ENCODE measurements around the gene ASPRV1.
"Not testable (repeated sequence)": the region's sequence is repeated elsewhere in the genome, so short reads cannot be mapped to it uniquely, and the experiment has no call there.

ASPRV1 gene

DNA sequence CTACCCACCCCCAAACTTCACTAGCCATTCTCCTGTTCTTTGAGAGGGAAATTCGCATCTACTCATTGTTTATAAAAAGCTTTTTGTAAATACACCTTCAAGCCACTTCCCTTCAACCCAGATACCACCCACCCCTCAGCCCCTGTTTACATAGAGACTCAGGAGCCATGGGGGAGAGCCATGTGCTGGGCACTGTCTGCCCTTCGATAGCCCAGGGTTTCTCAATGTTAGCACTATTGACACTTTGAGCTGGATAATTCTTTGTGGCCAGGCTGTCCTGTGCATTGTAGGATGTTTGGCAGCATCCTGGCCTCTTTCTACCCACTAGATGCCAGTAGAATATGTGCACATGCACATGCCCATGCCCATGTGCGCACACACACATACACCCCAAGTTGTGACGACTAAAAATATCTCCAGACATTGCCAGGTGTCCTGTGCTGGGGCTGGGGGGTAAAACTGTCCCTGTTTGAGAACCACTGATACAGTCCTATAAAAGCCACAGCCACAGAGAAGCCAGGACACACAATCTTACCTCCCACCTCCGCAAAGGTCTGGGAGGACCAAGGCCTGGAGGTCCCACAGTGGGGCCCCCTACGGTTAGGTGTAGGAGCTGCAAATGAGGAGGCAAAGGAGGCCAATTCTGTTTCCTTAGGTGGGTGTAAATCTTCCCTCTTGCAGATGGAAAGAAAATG, 44.5 kb upstream of the ASPRV1 start:
- TF ChIP-seq, protein P1, sequence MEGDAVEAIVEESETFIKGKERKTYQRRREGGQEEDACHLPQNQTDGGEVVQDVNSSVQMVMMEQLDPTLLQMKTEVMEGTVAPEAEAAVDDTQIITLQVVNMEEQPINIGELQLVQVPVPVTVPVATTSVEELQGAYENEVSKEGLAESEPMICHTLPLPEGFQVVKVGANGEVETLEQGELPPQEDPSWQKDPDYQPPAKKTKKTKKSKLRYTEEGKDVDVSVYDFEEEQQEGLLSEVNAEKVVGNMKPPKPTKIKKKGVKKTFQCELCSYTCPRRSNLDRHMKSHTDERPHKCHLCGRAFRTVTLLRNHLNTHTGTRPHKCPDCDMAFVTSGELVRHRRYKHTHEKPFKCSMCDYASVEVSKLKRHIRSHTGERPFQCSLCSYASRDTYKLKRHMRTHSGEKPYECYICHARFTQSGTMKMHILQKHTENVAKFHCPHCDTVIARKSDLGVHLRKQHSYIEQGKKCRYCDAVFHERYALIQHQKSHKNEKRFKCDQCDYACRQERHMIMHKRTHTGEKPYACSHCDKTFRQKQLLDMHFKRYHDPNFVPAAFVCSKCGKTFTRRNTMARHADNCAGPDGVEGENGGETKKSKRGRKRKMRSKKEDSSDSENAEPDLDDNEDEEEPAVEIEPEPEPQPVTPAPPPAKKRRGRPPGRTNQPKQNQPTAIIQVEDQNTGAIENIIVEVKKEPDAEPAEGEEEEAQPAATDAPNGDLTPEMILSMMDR (IDR thresholded peaks at IDR 0.05; ENCODE audit: borderline replicate concordance, insufficient read depth, low read depth, low read length) = no peak

DNA sequence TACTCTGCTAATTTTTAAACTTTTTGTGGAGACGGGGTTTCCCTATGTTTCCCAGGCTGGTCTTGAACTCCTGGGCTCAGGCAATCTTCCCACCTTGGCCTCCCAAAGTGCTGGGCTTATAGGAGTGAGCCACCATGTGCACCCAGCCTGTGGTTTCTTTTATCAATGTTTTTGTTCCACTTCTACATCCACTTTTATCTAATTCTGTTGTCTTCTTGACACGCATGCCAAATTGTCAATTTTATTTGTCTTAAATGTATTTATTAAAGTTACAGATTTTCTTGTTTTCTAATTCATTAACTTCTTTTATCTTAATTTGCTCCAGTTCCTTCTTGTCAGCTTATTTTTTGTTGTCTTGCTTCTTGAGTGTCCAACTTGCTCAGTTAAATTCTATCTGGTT, 43.8 kb upstream of the ASPRV1 start:
- TF ChIP-seq, protein P1 (IDR thresholded peaks at IDR 0.05; ENCODE audit: borderline replicate concordance, insufficient read depth, low read depth, low read length) = no peak
- H3K4me3 ChIP-seq (ENCODE audit: low read depth, low read length) = no peak overlapping the region

More for the DNA sequence above, 44.5 kb upstream of the ASPRV1 start:
- H3K4me3 ChIP-seq (ENCODE audit: low read depth, low read length) = no peak overlapping the region

DNA sequence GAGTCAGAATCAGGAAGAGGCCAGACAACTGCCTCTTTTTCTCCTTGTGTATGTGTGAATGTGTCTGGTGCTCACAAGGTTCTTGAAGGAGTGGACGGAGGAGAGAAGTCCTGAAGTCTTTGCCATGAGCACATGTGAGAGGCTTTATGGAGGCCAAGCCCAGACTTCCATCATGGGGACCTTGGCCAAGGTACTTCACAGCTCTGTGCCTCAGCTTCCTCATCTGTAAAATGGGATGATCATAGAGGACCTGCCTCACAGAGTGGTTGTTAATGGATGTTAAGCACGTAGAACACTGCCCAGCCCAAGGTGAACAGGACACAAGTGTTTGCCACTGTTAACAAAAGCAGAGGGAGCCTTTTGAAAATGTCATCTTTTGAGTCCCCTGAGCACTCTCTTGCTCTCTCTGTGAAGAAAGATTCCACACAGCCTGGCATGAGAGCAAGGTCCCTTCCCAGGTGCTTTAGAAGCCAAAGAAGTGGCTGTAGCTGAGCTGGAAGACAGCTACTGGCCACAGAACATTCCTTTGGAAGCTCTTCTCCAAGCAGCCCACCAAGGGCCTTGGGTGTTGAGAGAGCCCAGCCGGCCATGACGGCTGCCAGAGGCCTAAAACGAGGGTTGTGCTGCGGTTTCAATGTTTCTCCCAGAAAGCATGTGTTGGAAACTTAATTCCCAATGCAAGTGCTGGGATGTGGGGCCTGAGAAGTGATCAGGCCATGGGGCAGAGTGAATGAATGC, 41.8 kb upstream of the ASPRV1 start:
- H3K4me3 ChIP-seq (ENCODE audit: low read depth, low read length) = no peak overlapping the region
- TF ChIP-seq, protein P1 (IDR thresholded peaks at IDR 0.05; ENCODE audit: borderline replicate concordance, insufficient read depth, low read depth, low read length) = no peak

DNA sequence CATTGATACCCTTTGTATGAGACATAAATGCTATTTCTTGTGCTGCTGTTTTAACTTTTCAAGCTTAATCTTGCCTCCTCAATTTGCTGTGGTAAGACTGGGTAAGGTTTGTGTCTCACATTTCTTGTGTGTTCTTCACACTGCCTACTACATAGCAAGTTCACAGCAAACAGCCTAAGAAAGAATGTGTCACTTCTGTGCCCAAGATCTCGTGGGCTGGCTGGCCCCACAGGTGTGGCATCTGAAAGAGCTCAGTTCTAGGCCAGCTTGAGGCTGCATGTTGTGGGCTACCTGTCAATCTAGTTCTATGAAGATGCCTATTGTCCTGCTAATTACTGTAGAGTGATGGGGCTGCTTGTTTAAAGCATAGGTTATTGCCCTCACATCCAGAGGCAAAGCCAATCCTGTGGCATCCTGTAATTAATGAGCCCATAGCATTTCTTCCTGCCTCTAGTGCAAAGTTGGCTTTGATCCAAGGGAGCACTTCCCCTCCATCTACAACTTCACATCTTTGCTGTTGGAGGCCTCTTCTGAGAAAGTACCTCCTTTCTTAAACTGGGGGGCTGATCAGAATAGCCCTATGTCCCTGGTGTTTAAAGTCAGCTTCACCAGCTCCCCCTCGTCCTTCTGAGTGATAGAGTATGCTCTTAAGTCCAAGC, 40.9 kb upstream of the ASPRV1 start:
- TF ChIP-seq, protein P1 (IDR thresholded peaks at IDR 0.05; ENCODE audit: borderline replicate concordance, insufficient read depth, low read depth, low read length) = no peak
- H3K4me3 ChIP-seq (ENCODE audit: low read depth, low read length) = no peak overlapping the region

DNA sequence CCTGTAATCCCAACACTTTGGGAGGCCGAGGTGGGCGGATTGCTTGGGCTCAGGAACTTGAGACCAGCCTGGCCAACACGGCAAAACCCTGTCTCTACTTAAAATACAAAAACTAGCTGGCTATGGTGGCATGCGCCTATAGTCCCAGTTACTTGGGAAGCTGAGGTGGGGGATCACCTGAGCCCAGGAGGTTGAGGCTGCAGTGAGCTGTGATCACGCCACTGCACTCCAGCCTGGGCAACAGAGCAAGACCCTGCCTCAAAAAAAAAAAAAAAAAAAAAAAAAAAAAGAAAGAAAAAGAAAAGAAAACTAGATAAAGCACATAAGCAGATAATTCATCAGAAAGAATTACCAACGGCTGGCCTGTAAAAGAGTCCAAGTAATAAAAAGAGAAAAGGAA, 39.1 kb upstream of the ASPRV1 start:
- not testable (repeated sequence) for H3K4me3 ChIP-seq (ENCODE audit: low read depth, low read length)

DNA sequence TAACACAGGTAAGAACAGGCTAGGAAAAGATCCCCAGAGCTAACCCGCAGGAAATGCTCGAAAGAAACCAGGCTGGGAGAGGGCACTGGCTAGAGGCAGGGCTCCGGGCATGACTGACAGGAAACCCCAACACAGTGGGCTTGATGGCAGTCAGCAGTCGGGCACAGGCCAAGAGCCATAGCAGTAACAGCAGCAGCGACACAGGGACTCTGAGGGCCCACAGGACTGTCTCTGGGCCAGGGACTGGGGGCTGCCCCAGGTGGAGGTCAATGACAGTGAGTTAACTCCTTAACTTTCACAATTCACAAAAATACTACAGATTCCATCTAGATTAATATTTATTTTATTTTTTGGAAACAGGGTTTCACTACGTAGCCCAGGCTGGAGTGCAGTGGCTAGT, 37.3 kb upstream of the ASPRV1 start:
- TF ChIP-seq, protein P1 (IDR thresholded peaks at IDR 0.05; ENCODE audit: borderline replicate concordance, insufficient read depth, low read depth, low read length) = no peak
- H3K4me3 ChIP-seq (ENCODE audit: low read depth, low read length) = no peak overlapping the region

- TF ChIP-seq, protein P1 (IDR thresholded peaks at IDR 0.05; ENCODE audit: borderline replicate concordance, insufficient read depth, low read depth, low read length) = no peak
- H3K4me3 ChIP-seq (ENCODE audit: low read depth, low read length) = no peak overlapping the region
These were observed 35.8 kb upstream of the ASPRV1 start for GRCh38 chr2:69997015-69997830.
